ENCODE results near the gene TSHZ2. TPM values are rescaled to one million over a fixed set of nuclear protein-coding genes. Genes with fewer than 3 reads are reported as not detected.

The TSHZ2 gene
- total and polyA plus RNA-seq, 2 experiments from 2014 or later: 1.1 to 5.2 TPM

- Histone ChIP-seq H3K9me3 (ENCODE audit: low read depth) (no peaks in the 10 kb centered on the region), H3K4me2 (no peak overlapping the region), H4K20me1 (ENCODE audit: insufficient read depth, poor library complexity, severe bottlenecking) (no peaks in the 10 kb centered on the region), H3K4me3 (no peak overlapping the region), H3K27me3 (no peaks in the 10 kb centered on the region), H3K36me3 (replicated peaks; ENCODE audit: insufficient read depth, low read depth) (no peaks in the 10 kb centered on the region), H3K4me1 (ENCODE audit: insufficient read depth) (no peaks in the 10 kb centered on the region), H3K9me2 (replicated peaks; ENCODE audit: insufficient read depth) (no peaks in the 10 kb centered on the region), H3K79me2 (no peaks in the 10 kb centered on the region), H2AFZ (no peak overlapping the region), H3K27ac (no peak overlapping the region)
- TF ChIP-seq, protein P1, sequence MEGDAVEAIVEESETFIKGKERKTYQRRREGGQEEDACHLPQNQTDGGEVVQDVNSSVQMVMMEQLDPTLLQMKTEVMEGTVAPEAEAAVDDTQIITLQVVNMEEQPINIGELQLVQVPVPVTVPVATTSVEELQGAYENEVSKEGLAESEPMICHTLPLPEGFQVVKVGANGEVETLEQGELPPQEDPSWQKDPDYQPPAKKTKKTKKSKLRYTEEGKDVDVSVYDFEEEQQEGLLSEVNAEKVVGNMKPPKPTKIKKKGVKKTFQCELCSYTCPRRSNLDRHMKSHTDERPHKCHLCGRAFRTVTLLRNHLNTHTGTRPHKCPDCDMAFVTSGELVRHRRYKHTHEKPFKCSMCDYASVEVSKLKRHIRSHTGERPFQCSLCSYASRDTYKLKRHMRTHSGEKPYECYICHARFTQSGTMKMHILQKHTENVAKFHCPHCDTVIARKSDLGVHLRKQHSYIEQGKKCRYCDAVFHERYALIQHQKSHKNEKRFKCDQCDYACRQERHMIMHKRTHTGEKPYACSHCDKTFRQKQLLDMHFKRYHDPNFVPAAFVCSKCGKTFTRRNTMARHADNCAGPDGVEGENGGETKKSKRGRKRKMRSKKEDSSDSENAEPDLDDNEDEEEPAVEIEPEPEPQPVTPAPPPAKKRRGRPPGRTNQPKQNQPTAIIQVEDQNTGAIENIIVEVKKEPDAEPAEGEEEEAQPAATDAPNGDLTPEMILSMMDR (IDR thresholded peaks at IDR 0.05; ENCODE audit: poor library complexity): no peak
- TF ChIP-seq EZH2 (IDR thresholded peaks at IDR 0.05; ENCODE audit: borderline replicate concordance): no peak
- TF ChIP-seq EZH2phosphoT487 (IDR thresholded peaks at IDR 0.05; ENCODE audit: low read depth, severe bottlenecking, unreplicated experiment): no peak
- WGBS (ENCODE audit: low lambda C conversion rate, missing lambda C conversion rate): 94% methylated on average over 10 of the region's 10 CpGs
- DNase-seq (ENCODE audit: low spot score): no peak
Observed at GRCh38 chr20:53389516-53390300, 417.6 kb downstream of the TSHZ2 start.

DNA sequence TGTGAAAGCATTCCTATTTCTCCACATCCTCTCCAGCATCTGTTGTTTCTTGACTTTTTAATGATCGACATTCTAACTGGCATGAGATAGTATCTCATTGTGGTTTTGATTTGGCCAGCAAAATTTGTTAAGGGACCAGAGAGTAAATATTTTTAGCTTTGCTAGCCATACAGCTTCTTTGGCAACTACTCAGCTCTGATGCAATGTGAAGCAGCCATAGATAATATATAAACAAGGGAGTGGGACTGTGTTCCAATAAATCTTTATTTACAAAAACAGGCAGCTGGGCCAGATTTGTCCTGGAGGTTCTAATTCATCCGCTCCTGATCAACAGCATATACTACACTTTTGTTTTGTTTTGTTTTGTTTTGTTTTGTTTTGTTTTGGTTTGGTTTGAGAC lies 418.6 kb downstream of the TSHZ2 start:
- no peaks in the 10 kb centered on the region for H3K9me2 ChIP-seq (replicated peaks; ENCODE audit: insufficient read depth)
- H3K27ac ChIP-seq: no peak overlapping the region
- H3K36me3 ChIP-seq (replicated peaks; ENCODE audit: insufficient read depth, low read depth): no peaks in the 10 kb centered on the region
- no peak for TF ChIP-seq EZH2 (IDR thresholded peaks at IDR 0.05; ENCODE audit: borderline replicate concordance)
- no peak for TF ChIP-seq EZH2phosphoT487 (IDR thresholded peaks at IDR 0.05; ENCODE audit: low read depth, severe bottlenecking, unreplicated experiment)
- TF ChIP-seq, protein P1 (IDR thresholded peaks at IDR 0.05; ENCODE audit: poor library complexity): no peak
- no peaks in the 10 kb centered on the region for H3K4me1 ChIP-seq (ENCODE audit: insufficient read depth)
- no peaks in the 10 kb centered on the region for H4K20me1 ChIP-seq (ENCODE audit: insufficient read depth, poor library complexity, severe bottlenecking)
- H3K27me3 ChIP-seq: no peaks in the 10 kb centered on the region
- no peak overlapping the region for H3K4me2 ChIP-seq
- H3K9me3 ChIP-seq (ENCODE audit: low read depth): no peaks in the 10 kb centered on the region
- H3K79me2 ChIP-seq: no peaks in the 10 kb centered on the region
- no peak for DNase-seq (ENCODE audit: low spot score)
- WGBS (ENCODE audit: low lambda C conversion rate, missing lambda C conversion rate): 95% methylated on average over 2 of the region's 2 CpGs
- H3K4me3 ChIP-seq: no peak overlapping the region
- no peak overlapping the region for H2AFZ ChIP-seq

DNA sequence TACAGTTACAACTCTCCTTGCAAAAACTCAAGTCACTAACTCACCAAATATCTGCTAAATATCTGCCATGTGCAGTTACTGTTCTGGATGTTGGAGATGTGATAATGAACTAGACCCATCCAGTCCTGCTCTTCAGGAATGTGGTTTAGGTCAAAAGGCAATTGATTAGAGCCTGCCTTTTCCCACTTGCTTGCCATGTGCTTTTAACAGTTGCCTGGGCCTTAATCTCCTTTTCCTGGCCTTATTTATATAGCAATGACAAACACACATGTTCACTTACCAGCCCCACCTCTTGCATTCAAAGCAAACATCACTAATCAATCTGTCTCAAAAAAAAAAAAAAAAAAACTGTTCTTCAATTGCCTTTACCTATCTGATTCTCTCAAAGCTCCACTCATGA lies 422.3 kb downstream of the TSHZ2 start:
- Histone ChIP-seq H3K9me2 (replicated peaks; ENCODE audit: insufficient read depth) (no peaks in the 10 kb centered on the region), H3K27me3 (no peaks in the 10 kb centered on the region), H3K4me1 (ENCODE audit: insufficient read depth) (no peaks in the 10 kb centered on the region), H4K20me1 (ENCODE audit: insufficient read depth, poor library complexity, severe bottlenecking) (no peaks in the 10 kb centered on the region), H3K36me3 (replicated peaks; ENCODE audit: insufficient read depth, low read depth) (no peaks in the 10 kb centered on the region), H3K4me3 (no peak overlapping the region), H3K4me2 (no peak overlapping the region), H3K9me3 (ENCODE audit: low read depth) (no peaks in the 10 kb centered on the region), H3K27ac (no peak overlapping the region), H2AFZ (no peak overlapping the region), H3K79me2 (no peaks in the 10 kb centered on the region)
- DNase-seq (ENCODE audit: low spot score): no peak
- TF ChIP-seq, protein P1 (IDR thresholded peaks at IDR 0.05; ENCODE audit: poor library complexity): no peak
- TF ChIP-seq EZH2 (IDR thresholded peaks at IDR 0.05; ENCODE audit: borderline replicate concordance): no peak
- no peak for TF ChIP-seq EZH2phosphoT487 (IDR thresholded peaks at IDR 0.05; ENCODE audit: low read depth, severe bottlenecking, unreplicated experiment)
